HG02973 (cell line): ENCODE results near the gene ADCY5.

Source experiments
- ATAC-seq: cut with Tn5 transposase; IDR thresholded peaks from one replicate; pipeline ENCODE4 v1.9.1; 2021; ENCODE audit warnings: moderate library complexity; ENCODE audit not compliant: unreplicated experiment

The ADCY5 gene

DNA sequence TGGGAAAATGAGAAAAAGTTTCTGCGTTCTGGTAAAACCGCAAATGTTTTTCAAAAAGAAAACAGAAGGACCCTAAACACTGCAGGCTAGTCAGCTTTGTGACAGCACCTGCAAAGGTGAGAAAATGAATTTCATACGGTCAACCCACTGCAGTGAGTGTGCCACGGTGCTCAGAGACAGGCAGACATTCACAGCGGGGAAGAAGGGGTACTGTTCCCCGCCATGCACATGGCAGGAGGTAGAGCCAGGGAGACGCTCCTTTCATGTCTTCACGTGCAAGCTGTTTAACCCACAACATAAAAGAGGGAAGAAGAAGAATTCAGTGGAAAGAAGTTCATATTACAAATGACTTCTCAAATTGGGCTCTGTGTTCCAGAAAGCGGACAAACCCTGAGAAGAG is 137.7 kb downstream of the ADCY5 start:
- no peak for ATAC-seq

GRCh38 chr3:123310741-123311140 is 138.1 kb downstream of the ADCY5 start:
- no peak for ATAC-seq

DNA sequence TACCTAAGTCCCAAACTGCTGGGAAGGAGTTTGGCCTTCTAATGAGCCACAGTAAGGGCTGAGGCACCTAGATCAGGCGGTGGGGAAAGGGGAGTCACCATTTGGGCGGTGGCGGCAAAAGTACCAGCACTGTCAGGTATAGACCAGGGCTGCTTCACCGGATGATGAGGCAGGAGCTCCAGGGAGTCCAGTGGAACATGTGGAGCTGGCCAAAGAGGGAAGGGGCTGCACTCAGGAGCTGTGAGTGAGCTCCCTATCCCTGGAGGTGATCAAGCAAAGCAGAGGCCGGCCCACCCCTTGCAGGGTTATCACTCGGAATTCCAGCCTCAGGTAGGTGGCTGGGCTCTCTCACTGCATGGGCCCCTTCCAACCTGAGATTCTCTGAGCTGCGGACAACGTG is 138.7 kb downstream of the ADCY5 start:
- no peak for ATAC-seq

GRCh38 chr3:123307064-123307463 is 141.8 kb downstream of the ADCY5 start:
- ATAC-seq = no peak

DNA sequence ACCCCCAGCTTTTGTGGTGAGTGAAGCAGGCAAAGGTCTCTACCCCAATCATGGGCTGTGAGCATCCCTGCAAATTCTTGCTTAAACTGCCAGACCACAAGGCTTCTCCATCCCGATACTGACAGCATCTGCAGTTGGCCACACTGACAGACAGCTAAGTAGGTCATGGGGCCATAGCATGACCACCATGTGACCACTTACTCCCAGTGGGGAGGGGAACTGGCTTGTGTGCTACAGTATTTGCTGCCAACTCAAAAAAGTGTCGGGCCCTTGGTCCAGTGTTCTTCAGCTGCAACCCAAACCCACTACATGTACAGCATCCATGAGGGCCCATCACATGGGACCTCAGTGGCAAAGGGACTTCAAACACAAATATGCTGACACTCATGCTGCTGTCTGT is 143.7 kb downstream of the ADCY5 start:
- ATAC-seq = no peak

DNA sequence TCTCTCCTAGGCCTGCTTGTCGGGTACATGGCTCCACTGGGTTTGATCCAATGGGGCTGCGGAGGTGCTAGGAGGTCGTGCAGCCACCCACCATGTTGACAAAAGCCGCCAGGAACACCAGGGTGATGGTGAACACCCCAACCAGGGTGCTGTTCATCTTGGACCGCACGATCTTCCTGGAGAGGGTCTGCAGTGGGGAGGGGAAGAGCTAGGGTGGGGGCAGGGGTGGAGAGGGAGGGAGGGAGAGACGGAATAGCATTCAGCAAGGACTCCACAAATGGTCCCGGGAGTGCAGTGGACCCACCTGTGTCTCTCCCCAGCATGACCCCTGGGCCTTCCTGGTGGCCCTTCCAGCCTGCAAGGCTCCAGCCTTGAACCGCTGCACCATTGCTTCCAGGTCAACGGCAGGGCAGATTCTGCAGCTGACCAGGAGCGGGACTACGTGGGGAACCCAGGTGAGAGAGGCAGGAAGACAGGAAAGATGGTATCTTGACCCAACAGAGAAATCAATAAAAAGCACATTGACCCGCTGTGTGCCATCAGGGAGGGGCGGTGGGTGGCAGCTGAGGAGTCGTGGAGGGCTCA is 144.8 kb downstream of the ADCY5 start:
- ATAC-seq = no peak

DNA sequence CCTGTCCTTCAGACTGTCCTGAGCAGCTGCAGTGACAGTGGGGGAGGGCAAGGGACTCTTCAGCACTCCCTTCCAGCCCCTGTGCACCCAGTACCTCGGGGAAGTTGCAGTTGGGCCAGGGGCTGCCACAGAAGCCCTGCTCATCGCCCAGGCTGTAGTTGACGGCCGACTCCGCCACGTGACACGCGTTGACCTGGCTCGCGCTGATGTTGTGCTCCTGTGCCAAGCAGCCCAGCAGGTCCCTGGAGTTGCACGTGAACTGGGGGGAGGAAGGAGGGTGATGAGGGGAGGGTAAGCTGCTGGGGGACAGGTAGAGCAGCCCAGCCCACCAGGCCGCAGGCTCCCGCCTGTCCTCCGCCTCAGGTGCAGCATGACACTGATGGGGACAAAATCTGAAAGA is 145.9 kb downstream of the ADCY5 start:
- no peak for ATAC-seq

DNA sequence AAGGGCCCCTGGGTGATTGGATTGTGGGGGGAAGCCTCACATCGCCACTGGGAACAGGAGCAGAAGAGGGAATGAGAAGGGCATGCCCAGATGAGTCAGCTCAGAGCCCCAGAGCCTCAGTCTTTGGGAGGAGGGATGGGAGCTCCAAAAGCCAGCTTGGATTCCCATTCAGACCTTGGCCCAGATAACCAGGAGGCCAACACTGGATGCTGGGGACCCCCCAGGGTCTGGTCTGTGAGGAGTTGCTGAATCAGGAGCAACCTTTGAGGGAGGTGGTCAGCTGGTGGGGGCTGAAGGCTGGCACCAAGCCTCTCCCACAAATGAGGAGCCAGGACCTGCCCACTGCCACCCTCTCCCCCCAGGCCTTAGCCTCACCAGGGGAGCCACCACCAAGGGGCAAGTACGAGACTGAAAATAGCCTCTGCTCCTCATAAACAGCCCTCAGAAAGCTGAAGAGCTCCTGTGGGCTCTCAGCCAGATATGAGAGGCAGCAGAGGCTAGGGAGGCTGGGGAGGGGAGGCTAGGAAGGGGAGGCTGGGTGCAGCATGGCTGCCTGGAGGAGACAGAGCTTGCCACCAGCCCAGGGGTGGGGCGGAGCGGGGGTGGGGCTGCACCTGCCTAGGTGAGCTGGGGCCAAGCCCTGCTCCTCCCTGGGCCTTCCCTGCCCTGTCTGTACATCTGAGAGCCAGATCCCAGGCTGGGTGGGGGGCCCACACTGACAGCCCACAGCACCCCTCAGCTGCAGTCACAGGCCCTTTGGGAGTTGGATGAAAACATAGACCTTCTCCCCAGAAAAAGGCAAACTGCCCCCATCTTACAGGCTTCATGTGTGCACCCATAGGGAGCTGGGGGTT is 147.3 kb downstream of the ADCY5 start:
- ATAC-seq = no peak

DNA sequence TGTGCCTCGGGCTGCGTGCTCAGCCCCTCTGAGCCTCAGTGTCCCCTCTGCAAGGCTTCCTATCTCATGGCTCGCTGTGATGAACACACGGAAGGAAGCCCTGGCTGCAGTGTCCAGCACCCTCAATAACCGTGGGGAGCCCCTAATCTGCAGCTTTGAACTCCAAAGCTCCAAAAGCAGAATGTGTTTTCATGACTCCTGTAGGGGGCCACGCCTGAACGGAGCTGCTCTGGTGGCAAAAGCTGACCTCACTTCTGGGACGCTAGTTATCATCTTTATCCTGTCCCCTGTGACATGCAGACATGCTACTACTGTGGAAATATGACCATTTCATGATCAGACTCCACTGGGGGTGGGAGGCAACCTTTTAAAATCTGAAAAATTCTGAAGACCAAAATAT is 148.3 kb downstream of the ADCY5 start:
- ATAC-seq = no peak

GRCh38 chr3:123300056-123300455 is 148.8 kb downstream of the ADCY5 start:
- ATAC-seq = no peak

DNA sequence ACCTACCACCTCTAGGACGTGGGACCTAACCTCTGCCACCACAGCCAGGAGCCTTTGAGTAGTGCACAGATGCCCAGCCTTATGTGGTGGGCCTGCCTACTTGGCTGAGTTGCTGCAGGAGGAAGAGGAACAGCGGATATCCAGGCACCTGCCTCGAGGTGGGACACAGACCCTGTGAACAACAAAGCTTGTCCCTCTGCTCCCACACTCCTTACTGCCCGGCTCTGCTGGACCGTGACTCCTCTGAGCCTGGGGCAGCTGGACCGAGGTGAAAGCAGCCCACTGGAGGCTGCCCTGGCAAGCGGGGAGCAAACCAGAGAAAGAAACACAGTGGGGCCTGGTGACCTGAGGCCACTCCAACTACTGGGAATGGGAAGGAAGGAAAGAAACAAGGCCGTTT is 149.3 kb downstream of the ADCY5 start:
- ATAC-seq = no peak

GRCh38 chr3:123298903-123299302 is 150.0 kb downstream of the ADCY5 start:
- ATAC-seq = no peak

DNA sequence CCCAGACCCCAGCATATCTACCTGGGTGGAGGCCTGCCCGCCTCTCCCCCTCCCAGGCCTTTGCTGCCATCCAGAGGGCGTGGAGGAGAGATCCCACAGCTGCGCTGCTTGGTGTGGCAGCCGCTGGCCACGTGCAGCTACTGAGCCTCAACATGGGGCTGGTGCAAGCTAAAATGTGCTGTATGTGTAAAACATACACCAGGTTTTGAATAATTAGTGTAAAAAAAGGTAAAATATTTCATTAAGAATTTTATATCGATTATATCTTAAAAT is 151.3 kb downstream of the ADCY5 start:
- ATAC-seq = no peak

GRCh38 chr3:123296836-123297626 is 151.9 kb downstream of the ADCY5 start:
- no peak for ATAC-seq

DNA sequence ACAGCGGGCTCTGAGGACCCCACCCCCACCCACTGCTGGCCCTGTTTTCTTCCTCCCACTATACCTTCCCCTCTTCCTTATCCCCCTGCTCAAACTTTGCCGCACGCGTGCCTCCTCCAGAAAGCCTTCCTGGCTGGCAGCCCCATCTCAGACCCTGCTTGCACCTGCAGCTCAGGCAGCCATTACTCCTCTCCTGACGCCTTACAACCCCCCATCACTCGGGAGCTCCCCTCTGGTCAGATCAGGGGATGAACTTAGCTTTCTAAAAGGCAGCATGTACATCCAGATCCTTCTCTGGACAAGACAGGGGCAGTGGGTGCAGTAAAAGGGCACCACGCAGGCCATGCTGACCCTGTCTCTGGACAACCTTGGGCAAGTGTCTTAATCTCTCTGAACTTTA is 152.6 kb downstream of the ADCY5 start:
- ATAC-seq = no peak

GRCh38 chr3:123295901-123296250 is 153.0 kb downstream of the ADCY5 start:
- ATAC-seq = no peak

GRCh38 chr3:123295171-123295900 is 153.6 kb downstream of the ADCY5 start:
- no peak for ATAC-seq

DNA sequence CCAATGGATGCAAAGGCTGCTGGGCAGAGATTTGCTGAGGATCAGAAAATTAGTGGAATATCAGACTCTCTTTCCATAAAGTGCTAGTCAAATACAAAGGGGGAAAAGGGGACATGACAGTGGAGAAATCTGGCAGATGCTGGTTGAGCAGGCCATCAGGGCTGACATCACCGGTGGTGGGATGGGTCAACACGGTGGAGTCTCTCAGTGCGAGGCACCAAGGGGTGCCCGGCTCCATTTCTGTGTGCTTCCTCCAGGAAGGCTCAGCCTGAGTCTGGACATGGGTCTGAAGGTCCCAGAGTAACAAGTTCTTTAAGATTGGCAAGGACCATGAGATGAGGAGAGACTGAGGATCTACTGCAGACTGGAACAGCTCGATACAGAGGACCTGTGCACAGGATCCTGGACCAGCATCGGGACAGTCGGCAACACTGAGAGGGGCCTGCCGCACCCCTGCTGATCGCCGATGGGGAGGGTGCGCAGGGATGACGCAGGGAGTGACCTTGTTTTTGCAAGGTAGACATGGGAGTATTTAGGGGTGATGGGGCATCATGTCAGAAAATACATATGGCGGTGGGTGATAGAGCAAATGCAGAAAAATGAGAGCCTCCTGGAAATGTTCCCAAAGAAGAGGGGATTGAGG is 154.5 kb downstream of the ADCY5 start:
- no peak for ATAC-seq

DNA sequence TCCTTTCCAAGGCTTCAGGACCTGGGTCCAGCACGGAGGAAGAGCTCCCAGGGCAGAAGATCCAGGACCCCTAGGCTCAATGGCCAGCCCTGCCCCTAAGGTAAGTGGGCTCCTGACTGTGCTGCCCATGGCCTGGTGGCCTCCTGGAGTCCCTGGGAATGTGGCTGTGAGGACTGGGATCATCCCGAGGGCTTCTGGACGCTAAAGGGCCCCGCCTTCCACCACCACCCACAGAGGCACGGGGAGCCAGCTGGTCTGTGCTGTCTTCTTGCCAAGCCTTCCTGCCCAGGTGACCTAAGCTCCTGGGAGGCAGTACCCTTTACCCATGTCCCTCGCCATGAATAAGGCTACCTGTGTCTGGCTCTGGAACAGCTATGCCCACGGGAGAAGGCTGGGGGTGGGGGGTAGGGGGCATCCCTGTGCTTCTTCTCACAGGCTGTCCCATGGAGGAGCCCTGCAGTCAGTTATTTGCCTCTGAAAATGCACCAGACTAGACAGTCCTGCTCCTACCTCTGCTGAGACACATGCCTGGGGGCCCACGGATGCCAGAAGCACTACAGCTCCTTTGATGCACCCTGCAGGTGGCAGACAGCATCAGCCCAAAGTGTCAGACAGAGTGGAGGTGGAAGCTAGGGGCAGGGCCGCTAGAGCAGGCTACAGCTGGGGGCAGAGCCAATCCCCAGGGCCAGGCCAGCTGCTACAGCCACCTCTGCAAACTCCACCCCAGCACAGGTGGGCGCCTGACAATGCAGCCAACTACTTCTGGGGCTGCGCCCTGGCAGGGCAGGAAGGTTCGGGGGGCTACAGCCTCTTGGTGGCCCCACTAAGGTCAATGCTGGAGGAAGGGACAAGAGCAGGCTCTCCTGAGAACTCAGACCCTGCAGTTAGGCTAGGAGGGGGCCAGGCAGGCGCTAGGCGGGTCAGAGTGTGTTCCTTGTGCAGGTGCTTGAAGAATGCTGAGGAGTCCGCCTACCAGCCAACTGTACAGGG is 156.3 kb downstream of the ADCY5 start:
- ATAC-seq = no peak

- no peak for ATAC-seq
These were observed 157.5 kb downstream of the ADCY5 start for GRCh38 chr3:123291404-123291803.
